GM18519 (cell line): Measurements from ENCODE around the gene KCNK7.
A peak's percentile ranks its signal among the peaks of the same experiment; 100 is the strongest.
"Not testable (repeated sequence)": the region's sequence is repeated elsewhere in the genome, so short reads cannot be mapped to it uniquely, and the experiment has no call there.

ENCODE experiments used
- ATAC-seq: cut with Tn5 transposase; IDR thresholded peaks from one replicate; pipeline ENCODE4 v1.9.1; 2021; ENCODE audit warnings: mild to moderate bottlenecking, moderate library complexity; ENCODE audit not compliant: unreplicated experiment, low FRiP score

The KCNK7 gene

GRCh38 chr11:65574811-65575567 lies 20.6 kb downstream of the KCNK7 start:
- no peak for ATAC-seq

- ATAC-seq, result no peak
Measured at GRCh38 chr11:65574109-65574810, 21.3 kb downstream of the KCNK7 start.

- ATAC-seq, result no peak
Measured at GRCh38 chr11:65573391-65574079, 22.1 kb downstream of the KCNK7 start.

GRCh38 chr11:65572356-65573051 lies 23.1 kb downstream of the KCNK7 start, which contains the start of gene FAM89B:
Gene FAM89B, plus strand, starts transcription at chr11:65572538. Its CDS starts 132 bp downstream, at chr11:65572670.
- no peak for ATAC-seq

- no peak for ATAC-seq
Measured at GRCh38 chr11:65571940-65572339, 23.7 kb downstream of the KCNK7 start.

- no peak for ATAC-seq
Measured at GRCh38 chr11:65571420-65571819, 24.2 kb downstream of the KCNK7 start.

- ATAC-seq, result peak; percentile 49
Measured at GRCh38 chr11:65569973-65570918, 25.4 kb downstream of the KCNK7 start, which contains the start of gene ZNRD2. Gene ZNRD2, plus strand, starts transcription at chr11:65570477. Its CDS starts 15 bp downstream, at chr11:65570492.

- ATAC-seq, result no peak
Measured at GRCh38 chr11:65569164-65569972, 26.2 kb downstream of the KCNK7 start.

GRCh38 chr11:65565624-65566453 lies 29.8 kb downstream of the KCNK7 start:
- no peak for ATAC-seq

- not testable (repeated sequence) for ATAC-seq
Measured at GRCh38 chr11:65564879-65565559, 30.6 kb downstream of the KCNK7 start.

GRCh38 chr11:65563601-65564000 lies 32.0 kb downstream of the KCNK7 start:
- ATAC-seq, result no peak

GRCh38 chr11:65562788-65563187 lies 32.8 kb downstream of the KCNK7 start:
- no peak for ATAC-seq

GRCh38 chr11:65562020-65562419 lies 33.6 kb downstream of the KCNK7 start:
- ATAC-seq, result no peak

- ATAC-seq, result no peak
Measured at GRCh38 chr11:65560555-65561418, 34.8 kb downstream of the KCNK7 start.

- ATAC-seq, result no peak
Measured at GRCh38 chr11:65559951-65560537, 35.6 kb downstream of the KCNK7 start.

GRCh38 chr11:65559535-65559934 lies 36.1 kb downstream of the KCNK7 start:
- ATAC-seq, result no peak
